GM23248 (cell line): Measurements from ENCODE around the gene PADI1. TPM values are rescaled to one million over a fixed set of nuclear protein-coding genes. Genes with fewer than 3 reads are reported as not detected.

ENCODE experiments used
- DNase-seq: peaks from one replicate; pipeline ENCODE4 v3.0.0-alpha.2; 2015
- H2AFZ ChIP-seq: fragments of 200-600 bp; sonication (generic); 2 replicates; pipeline ENCODE4 v1.6.1; 2016; ENCODE audit warnings: antibody characterized with exemption
- H3F3A ChIP-seq: fragments of 200-600 bp; sonication (generic); 2 replicates; pipeline ENCODE4 v1.6.1; 2016; ENCODE audit warnings: mild to moderate bottlenecking, antibody characterized with exemption, mixed run types; ENCODE audit not compliant: insufficient read depth
- H3K27ac ChIP-seq: fragments of 200-600 bp; sonication (generic); 2 replicates; pipeline ENCODE4 v1.5.1; 2016; ENCODE audit warnings: mild to moderate bottlenecking
- H3K27me3 ChIP-seq: fragments of 200-600 bp; sonication (generic); replicated peaks from 2 replicates; pipeline ENCODE4 v1.6.1; 2016; ENCODE audit warnings: mild to moderate bottlenecking; ENCODE audit not compliant: insufficient read depth
- H3K36me3 ChIP-seq: fragments of 200-600 bp; sonication (generic); 2 replicates; pipeline ENCODE4 v1.6.1; 2016; ENCODE audit warnings: low read depth, mild to moderate bottlenecking
- H3K4me1 ChIP-seq: fragments of 200-600 bp; sonication (generic); 2 replicates; pipeline ENCODE4 v1.6.1; 2016; ENCODE audit warnings: mild to moderate bottlenecking; ENCODE audit not compliant: insufficient read depth
- H3K4me2 ChIP-seq: fragments of 200-600 bp; sonication (generic); one replicate; pipeline ENCODE4 v1.6.1; 2016; ENCODE audit warnings: mild to moderate bottlenecking; ENCODE audit not compliant: unreplicated experiment
- H3K4me3 ChIP-seq: fragments of 200-600 bp; sonication (generic); 2 replicates; pipeline ENCODE4 v1.5.1; 2016; ENCODE audit warnings: mild to moderate bottlenecking
- H3K79me2 ChIP-seq: fragments of 200-600 bp; sonication (generic); 2 replicates; pipeline ENCODE4 v1.6.1; 2016; ENCODE audit warnings: mild to moderate bottlenecking; ENCODE audit not compliant: insufficient read depth
- H3K9ac ChIP-seq: fragments of 200-600 bp; sonication (generic); 2 replicates; pipeline ENCODE4 v1.6.1; 2016; ENCODE audit warnings: mild to moderate bottlenecking
- H3K9me2 ChIP-seq: fragments of 200-600 bp; sonication (generic); 2 replicates; pipeline ENCODE4 v1.6.1; 2016; ENCODE audit warnings: mixed run types, mild to moderate bottlenecking, moderate library complexity; ENCODE audit not compliant: insufficient read depth
- H3K9me3 ChIP-seq: fragments of 200-600 bp; sonication (generic); one replicate; pipeline ENCODE4 v1.6.1; 2017; ENCODE audit warnings: low read depth
- H4K20me1 ChIP-seq: fragments of 200-600 bp; sonication (generic); 2 replicates; pipeline ENCODE4 v1.6.0; 2016; ENCODE audit not compliant: insufficient read depth
- EZH2 ChIP-seq: fragments of 200-600 bp; sonication (generic); IDR thresholded peaks from 2 replicates; pipeline ENCODE4 v1.6.1; 2018; ENCODE audit warnings: antibody characterized with exemption, mild to moderate bottlenecking; ENCODE audit not compliant: insufficient read depth, poor library complexity, severe bottlenecking
- EZH2phosphoT487 ChIP-seq: fragments of 200-600 bp; sonication (generic); IDR thresholded peaks from 2 replicates; pipeline ENCODE4 v1.6.1; 2018; ENCODE audit warnings: antibody characterized with exemption, moderate library complexity, mild to moderate bottlenecking, low read depth; ENCODE audit not compliant: insufficient read depth
- WGBS, 2 experiments: methylation state at CpG; one replicate each; pipeline ENCODE4 v1.1.6; 2015 to 2017; ENCODE audit warnings: low lambda C conversion rate in 2 of 2, low coverage in 1 of 2; ENCODE audit errors: missing lambda C conversion rate in 2 of 2; 5-methylcytosine and 5-hydroxymethylcytosine counted together
- in situ Hi-C: fragments of 300-500 bp; cut with MboI; formaldehyde crosslinking; loops from 2 replicates; pipeline ENCODE4 v1.15.0; 2020
- polyA plus RNA-seq: library from polyadenylated mRNA; unstranded; fragments of >200 nt; fragmentation: Nextera tagmentation; extraction: Ambion mirVana; gene quantifications from 2 replicates; pipeline ENCODE4 v1.2.1, GENCODE V29; 2016
- total RNA-seq: library from RNA; depleted of rRNA; stranded (reverse); fragments of >200 nt; shearing (Covaris generic); gene quantifications from 2 replicates; pipeline ENCODE4 v1.2.3, GENCODE V29; 2014

The PADI1 gene
- total and polyA plus RNA-seq, 2 experiments from 2014 or later, result under 0.01 to 0.14 TPM

GRCh38 chr1:17188217-17188616 is 16.7 kb upstream of the PADI1 start:
- Histone ChIP-seq H3K27ac (no peak overlapping the region), H3K4me2 (no peak overlapping the region), H3K27me3 (no peaks in the 10 kb centered on the region), H3K9me2 (no peaks in the 10 kb centered on the region), H3K9me3 (no peaks in the 10 kb centered on the region), H3K79me2 (no peaks in the 10 kb centered on the region), H3F3A (peaks cover 19% of the 10 kb centered on the region), H3K4me1 (peaks cover 32% of the 10 kb centered on the region), H3K36me3 (no peaks in the 10 kb centered on the region), H4K20me1 (no peaks in the 10 kb centered on the region), H3K4me3 (no peak overlapping the region), H2AFZ (no peak overlapping the region), H3K9ac (no peak overlapping the region)
- in situ Hi-C loops, result no loop called here
- no peak for DNase-seq
- 94 to 96% methylated on average over 2 of the region's 2 CpGs for WGBS, 2 experiments
- no peak for TF ChIP-seq EZH2phosphoT487
- no peak for TF ChIP-seq EZH2

GRCh38 chr1:17188889-17189631 is 15.9 kb upstream of the PADI1 start:
- Histone ChIP-seq H3K9me3 (no peaks in the 10 kb centered on the region), H3K4me1 (peaks cover 32% of the 10 kb centered on the region), H3K27me3 (no peaks in the 10 kb centered on the region), H3K36me3 (no peaks in the 10 kb centered on the region), H3K4me3 (peak overlapping the region; percentile 35; the same call in 1 of the 2 replicates), H3F3A (peaks cover 19% of the 10 kb centered on the region), H3K4me2 (peak overlapping the region; percentile 70), H3K79me2 (no peaks in the 10 kb centered on the region), H4K20me1 (no peaks in the 10 kb centered on the region), H3K27ac (peak overlapping the region; percentile 86), H3K9ac (peak overlapping the region; percentile 53), H3K9me2 (no peaks in the 10 kb centered on the region), H2AFZ (peak overlapping the region; percentile 72)
- DNase-seq, result no peak
- TF ChIP-seq EZH2, result no peak
- TF ChIP-seq EZH2phosphoT487, result no peak
- in situ Hi-C loops, result no loop called here
- WGBS, 2 experiments, result 74 to 78% methylated on average over 10 of the region's 10 CpGs

GRCh38 chr1:17189632-17189990 is 15.3 kb upstream of the PADI1 start:
- Histone ChIP-seq H2AFZ (peak overlapping the region; percentile 72), H3K9me2 (no peaks in the 10 kb centered on the region), H3K4me2 (peak overlapping the region; percentile 70), H3K27ac (peak overlapping the region; percentile 86), H3K4me3 (peak overlapping the region; percentile 35), H3K79me2 (no peaks in the 10 kb centered on the region), H3K4me1 (peaks cover 32% of the 10 kb centered on the region), H3K36me3 (no peaks in the 10 kb centered on the region), H3K9me3 (no peaks in the 10 kb centered on the region), H3F3A (peaks cover 19% of the 10 kb centered on the region), H3K27me3 (no peaks in the 10 kb centered on the region), H3K9ac (peak overlapping the region; percentile 53), H4K20me1 (no peaks in the 10 kb centered on the region)
- 53 to 60% methylated on average over 2 of the region's 2 CpGs for WGBS, 2 experiments
- in situ Hi-C loops, result no loop called here
- no peak for DNase-seq
- TF ChIP-seq EZH2, result no peak
- TF ChIP-seq EZH2phosphoT487, result no peak

GRCh38 chr1:17190010-17190995 is 14.6 kb upstream of the PADI1 start:
- H4K20me1 ChIP-seq, result no peaks in the 10 kb centered on the region
- no peaks in the 10 kb centered on the region for H3K9me2 ChIP-seq
- no peak for TF ChIP-seq EZH2phosphoT487
- no peak for TF ChIP-seq EZH2
- peak; percentile 98 for DNase-seq
- H3K36me3 ChIP-seq, result no peaks in the 10 kb centered on the region
- H2AFZ ChIP-seq, result peak overlapping the region; percentile 72
- peak overlapping the region; percentile 42 for H3K4me2 ChIP-seq
- peak overlapping the region; percentile 53 for H3K9ac ChIP-seq
- H3K4me3 ChIP-seq, result peak overlapping the region; percentile 35
- in situ Hi-C loops, result no loop called here
- 61 to 63% methylated on average over 15 of the region's 15 CpGs for WGBS, 2 experiments
- peaks cover 19% of the 10 kb centered on the region for H3F3A ChIP-seq
- H3K27me3 ChIP-seq, result no peaks in the 10 kb centered on the region
- H3K4me1 ChIP-seq, result peaks cover 32% of the 10 kb centered on the region
- no peaks in the 10 kb centered on the region for H3K79me2 ChIP-seq
- H3K9me3 ChIP-seq, result no peaks in the 10 kb centered on the region
- H3K27ac ChIP-seq, result peak overlapping the region; percentile 86
